T-helper 2 cell treated with Interferon-gamma antibody and Interleukin-4, amounts not matched to agents 5 μg/mL and 100 μg/mL, for 36 hours (primary cell): Measurements from ENCODE around the gene KAZN.

Experiments used
- DNase-seq: peaks from one replicate; pipeline ENCODE4 v3.0.0; 2021; ENCODE audit warnings: low spot score
- H3K27ac Mint-ChIP-seq: one replicate; pipeline ENCODE4 v1.8.0; 2021; ENCODE audit warnings: mild to moderate bottlenecking, mixed read lengths
- H3K27me3 Mint-ChIP-seq: one replicate; pipeline ENCODE4 v1.8.0; 2021; ENCODE audit warnings: low read depth, mixed read lengths
- H3K36me3 Mint-ChIP-seq: one replicate; pipeline ENCODE4 v1.8.0; 2021; ENCODE audit warnings: low read depth, mixed read lengths
- H3K4me1 Mint-ChIP-seq: one replicate; pipeline ENCODE4 v1.8.0; 2021; ENCODE audit warnings: low read depth, mixed read lengths
- H3K4me3 Mint-ChIP-seq: one replicate; pipeline ENCODE4 v1.8.0; 2022; ENCODE audit warnings: mild to moderate bottlenecking, moderate library complexity, mixed read lengths
- H3K9me3 Mint-ChIP-seq: one replicate; pipeline ENCODE4 v1.8.0; 2021; ENCODE audit warnings: mixed read lengths

Gene KAZN

GRCh38 chr1:14986168-14986567, 387.7 kb downstream of the KAZN start:
- no peaks in the 10 kb centered on the region for H3K4me1 Mint-ChIP-seq
- H3K9me3 Mint-ChIP-seq: no peaks in the 10 kb centered on the region
- H3K27ac Mint-ChIP-seq: no peak overlapping the region
- no peaks in the 10 kb centered on the region for H3K36me3 Mint-ChIP-seq
- no peak overlapping the region for H3K4me3 Mint-ChIP-seq
- DNase-seq: no peak
- H3K27me3 Mint-ChIP-seq: no peaks in the 10 kb centered on the region

GRCh38 chr1:14987829-14988603, 389.5 kb downstream of the KAZN start:
- Mint-ChIP-seq H3K36me3 (no peaks in the 10 kb centered on the region), H3K4me1 (no peaks in the 10 kb centered on the region), H3K9me3 (no peaks in the 10 kb centered on the region), H3K27ac (no peak overlapping the region), H3K27me3 (no peaks in the 10 kb centered on the region), H3K4me3 (no peak overlapping the region)
- no peak for DNase-seq

- no peak overlapping the region for H3K27ac Mint-ChIP-seq
- H3K4me1 Mint-ChIP-seq: no peaks in the 10 kb centered on the region
- DNase-seq: no peak
- H3K9me3 Mint-ChIP-seq: no peaks in the 10 kb centered on the region
- no peaks in the 10 kb centered on the region for H3K36me3 Mint-ChIP-seq
- no peaks in the 10 kb centered on the region for H3K27me3 Mint-ChIP-seq
- H3K4me3 Mint-ChIP-seq: no peak overlapping the region
These were observed 390.2 kb downstream of the KAZN start for GRCh38 chr1:14988636-14989035.

- no peaks in the 10 kb centered on the region for H3K36me3 Mint-ChIP-seq
- no peaks in the 10 kb centered on the region for H3K9me3 Mint-ChIP-seq
- H3K27ac Mint-ChIP-seq: no peak overlapping the region
- H3K4me3 Mint-ChIP-seq: no peak overlapping the region
- H3K4me1 Mint-ChIP-seq: no peaks in the 10 kb centered on the region
- no peaks in the 10 kb centered on the region for H3K27me3 Mint-ChIP-seq
- DNase-seq: no peak
These were observed 391.6 kb downstream of the KAZN start for GRCh38 chr1:14989931-14990728.

GRCh38 chr1:14993414-14993813, 394.9 kb downstream of the KAZN start:
- Mint-ChIP-seq H3K36me3 (no peaks in the 10 kb centered on the region), H3K4me1 (no peaks in the 10 kb centered on the region), H3K27ac (no peak overlapping the region), H3K4me3 (no peak overlapping the region), H3K27me3 (no peaks in the 10 kb centered on the region), H3K9me3 (no peaks in the 10 kb centered on the region)
- DNase-seq: no peak

- DNase-seq: no peak
- Mint-ChIP-seq H3K4me3 (no peak overlapping the region), H3K27ac (no peak overlapping the region), H3K27me3 (no peaks in the 10 kb centered on the region), H3K9me3 (no peaks in the 10 kb centered on the region), H3K4me1 (no peaks in the 10 kb centered on the region), H3K36me3 (no peaks in the 10 kb centered on the region)
These were observed 395.7 kb downstream of the KAZN start for GRCh38 chr1:14994148-14994547.

GRCh38 chr1:14994841-14995437, 396.5 kb downstream of the KAZN start:
- DNase-seq: no peak
- Mint-ChIP-seq H3K27me3 (no peaks in the 10 kb centered on the region), H3K4me3 (no peak overlapping the region), H3K9me3 (no peaks in the 10 kb centered on the region), H3K36me3 (no peaks in the 10 kb centered on the region), H3K27ac (no peak overlapping the region), H3K4me1 (no peaks in the 10 kb centered on the region)

GRCh38 chr1:14996133-14997050, 397.9 kb downstream of the KAZN start:
- Mint-ChIP-seq H3K4me1 (no peaks in the 10 kb centered on the region), H3K36me3 (no peaks in the 10 kb centered on the region), H3K9me3 (no peaks in the 10 kb centered on the region), H3K27me3 (no peaks in the 10 kb centered on the region), H3K4me3 (no peak overlapping the region), H3K27ac (no peak overlapping the region)
- DNase-seq: no peak

GRCh38 chr1:14997646-14998276, 399.3 kb downstream of the KAZN start:
- Mint-ChIP-seq H3K36me3 (no peaks in the 10 kb centered on the region), H3K4me3 (no peak overlapping the region), H3K9me3 (no peaks in the 10 kb centered on the region), H3K27me3 (no peaks in the 10 kb centered on the region), H3K4me1 (no peaks in the 10 kb centered on the region), H3K27ac (no peak overlapping the region)
- DNase-seq: no peak

GRCh38 chr1:14999441-14999840, 401.0 kb downstream of the KAZN start:
- H3K9me3 Mint-ChIP-seq: no peaks in the 10 kb centered on the region
- no peaks in the 10 kb centered on the region for H3K4me1 Mint-ChIP-seq
- H3K27me3 Mint-ChIP-seq: no peaks in the 10 kb centered on the region
- DNase-seq: no peak
- no peak overlapping the region for H3K27ac Mint-ChIP-seq
- H3K36me3 Mint-ChIP-seq: no peaks in the 10 kb centered on the region
- H3K4me3 Mint-ChIP-seq: no peak overlapping the region

- Mint-ChIP-seq H3K4me1 (no peaks in the 10 kb centered on the region), H3K4me3 (no peak overlapping the region), H3K9me3 (no peaks in the 10 kb centered on the region), H3K27ac (no peak overlapping the region), H3K27me3 (no peaks in the 10 kb centered on the region), H3K36me3 (no peaks in the 10 kb centered on the region)
- DNase-seq: no peak
These were observed 401.5 kb downstream of the KAZN start for GRCh38 chr1:15000030-15000429.

GRCh38 chr1:15000671-15001070, 402.2 kb downstream of the KAZN start:
- Mint-ChIP-seq H3K4me1 (no peaks in the 10 kb centered on the region), H3K27ac (no peak overlapping the region), H3K4me3 (no peak overlapping the region), H3K9me3 (no peaks in the 10 kb centered on the region), H3K36me3 (no peaks in the 10 kb centered on the region), H3K27me3 (no peaks in the 10 kb centered on the region)
- DNase-seq: no peak

- DNase-seq: no peak
- no peaks in the 10 kb centered on the region for H3K36me3 Mint-ChIP-seq
- no peaks in the 10 kb centered on the region for H3K9me3 Mint-ChIP-seq
- no peaks in the 10 kb centered on the region for H3K27me3 Mint-ChIP-seq
- H3K4me1 Mint-ChIP-seq: no peaks in the 10 kb centered on the region
- no peak overlapping the region for H3K27ac Mint-ChIP-seq
- H3K4me3 Mint-ChIP-seq: no peak overlapping the region
These were observed 402.9 kb downstream of the KAZN start for GRCh38 chr1:15001317-15001915.
